ENCODE measurements around the gene SSTR5. TPM values are rescaled to one million over a fixed set of nuclear protein-coding genes. Genes with fewer than 3 reads are reported as not detected.
"Not testable (repeated sequence)": the region's sequence is repeated elsewhere in the genome, so short reads cannot be mapped to it uniquely, and the experiment has no call there.

SSTR5 gene
- total and polyA plus RNA-seq, 2 donors = 0.20 to 0.32 TPM

DNA sequence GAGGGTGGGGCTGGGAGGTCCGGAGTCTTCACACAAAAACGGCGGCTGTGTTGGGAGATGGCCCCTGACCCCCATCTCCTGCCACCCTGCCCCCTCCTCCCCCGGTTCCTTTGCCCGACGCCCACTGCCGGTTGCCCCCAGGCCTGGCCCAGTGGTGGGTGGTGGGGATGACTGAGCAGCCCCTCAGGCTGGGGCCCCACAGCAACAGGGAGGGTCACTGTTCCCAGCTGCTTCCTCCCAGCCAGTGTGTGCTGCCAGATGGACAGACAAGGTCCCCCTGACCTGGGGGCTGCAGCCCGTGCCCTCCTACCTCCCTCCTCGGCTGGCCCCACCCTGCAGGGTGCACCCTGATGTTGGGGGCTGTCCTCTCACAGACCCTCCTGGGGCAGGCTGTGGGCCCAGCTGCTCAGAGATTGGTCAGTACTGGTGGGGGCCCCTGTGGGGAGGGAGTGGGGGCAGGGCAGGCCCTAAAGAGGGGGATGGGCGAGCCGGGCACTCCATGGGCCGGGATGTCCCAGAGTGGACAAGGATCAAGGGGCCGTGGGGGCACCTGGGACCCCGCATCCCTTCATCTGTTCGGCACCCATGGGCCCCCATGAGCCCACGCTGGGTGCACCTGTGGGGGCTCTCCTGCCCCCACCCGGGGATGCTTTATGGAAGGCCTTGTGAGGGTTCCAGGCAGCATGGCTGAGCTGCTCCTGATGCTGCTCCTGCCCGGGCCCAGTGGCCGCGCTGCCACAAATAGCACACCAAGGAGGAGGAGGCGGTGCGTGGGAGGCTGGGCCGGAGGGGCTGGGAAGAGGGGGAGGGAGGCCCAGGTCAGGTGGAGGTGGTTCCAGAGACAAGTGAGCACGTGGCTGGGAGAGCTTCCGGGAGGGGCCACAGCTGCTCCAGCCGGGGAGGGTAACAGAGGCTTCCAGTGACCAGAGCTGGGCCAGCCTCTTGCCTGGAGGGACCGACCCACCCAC, 18.4 kb downstream of the SSTR5 start:
- H3K27ac ChIP-seq (ENCODE audit: low read depth) = no peak overlapping the region
- 34% methylated on average over 27 of the region's 27 CpGs for WGBS
- H3K4me3 ChIP-seq (ENCODE audit: low read depth, low read length) = no peak overlapping the region
- DNase-seq (ENCODE audit: extremely low spot score) = no peak
- no peaks in the 10 kb centered on the region for H3K4me1 ChIP-seq (ENCODE audit: insufficient read depth)
- H3K36me3 ChIP-seq (ENCODE audit: insufficient read depth) = no peaks in the 10 kb centered on the region

- Histone ChIP-seq H3K36me3 (ENCODE audit: insufficient read depth) (no peaks in the 10 kb centered on the region), H3K27ac (ENCODE audit: low read depth) (no peak overlapping the region), H3K4me1 (ENCODE audit: insufficient read depth) (no peaks in the 10 kb centered on the region), H3K4me3 (ENCODE audit: low read depth, low read length) (no peak overlapping the region)
- no peak for DNase-seq (ENCODE audit: extremely low spot score)
- 97% methylated on average over 27 of the region's 27 CpGs for WGBS
Observed at GRCh38 chr16:1091992-1092552, 19.5 kb downstream of the SSTR5 start.

- not testable (repeated sequence) for H3K27ac ChIP-seq (ENCODE audit: low read depth); DNase-seq (ENCODE audit: extremely low spot score); H3K4me1 ChIP-seq (ENCODE audit: insufficient read depth); H3K4me3 ChIP-seq (ENCODE audit: low read depth, low read length); H3K36me3 ChIP-seq (ENCODE audit: insufficient read depth)
- 95% methylated on average over 31 of the region's 40 CpGs for WGBS
Observed at GRCh38 chr16:1092685-1093283, 20.2 kb downstream of the SSTR5 start.

GRCh38 chr16:1093284-1094123, 21.0 kb downstream of the SSTR5 start:
- Histone ChIP-seq H3K36me3 (ENCODE audit: insufficient read depth) (no peaks in the 10 kb centered on the region), H3K4me3 (ENCODE audit: low read depth, low read length) (no peak overlapping the region), H3K4me1 (ENCODE audit: insufficient read depth) (no peaks in the 10 kb centered on the region), H3K27ac (ENCODE audit: low read depth) (no peak overlapping the region)
- 55% methylated on average over 85 of the region's 85 CpGs for WGBS
- no peak for DNase-seq (ENCODE audit: extremely low spot score)

DNA sequence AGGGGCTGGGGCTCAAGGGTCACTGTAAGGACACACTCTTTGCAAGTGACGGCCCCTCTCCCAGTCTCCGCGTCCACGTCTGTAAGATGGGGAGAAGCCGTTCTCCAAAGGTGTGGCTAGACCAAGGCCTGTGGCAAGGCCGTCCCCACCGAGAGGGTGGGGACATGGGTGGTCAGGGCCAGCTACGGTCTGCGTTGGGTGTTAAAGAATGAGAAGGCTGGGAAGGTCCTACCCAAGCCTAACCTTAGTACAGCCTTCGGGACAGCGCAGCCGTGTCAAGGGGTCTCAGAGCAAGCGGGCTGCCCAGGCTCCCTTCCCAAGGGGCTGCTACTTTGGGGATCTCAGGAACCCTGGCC, 21.6 kb downstream of the SSTR5 start:
- no peak for DNase-seq (ENCODE audit: extremely low spot score)
- Histone ChIP-seq H3K27ac (ENCODE audit: low read depth) (no peak overlapping the region), H3K4me3 (ENCODE audit: low read depth, low read length) (no peak overlapping the region), H3K4me1 (ENCODE audit: insufficient read depth) (no peaks in the 10 kb centered on the region), H3K36me3 (ENCODE audit: insufficient read depth) (no peaks in the 10 kb centered on the region)
- 70% methylated on average over 13 of the region's 13 CpGs for WGBS

DNA sequence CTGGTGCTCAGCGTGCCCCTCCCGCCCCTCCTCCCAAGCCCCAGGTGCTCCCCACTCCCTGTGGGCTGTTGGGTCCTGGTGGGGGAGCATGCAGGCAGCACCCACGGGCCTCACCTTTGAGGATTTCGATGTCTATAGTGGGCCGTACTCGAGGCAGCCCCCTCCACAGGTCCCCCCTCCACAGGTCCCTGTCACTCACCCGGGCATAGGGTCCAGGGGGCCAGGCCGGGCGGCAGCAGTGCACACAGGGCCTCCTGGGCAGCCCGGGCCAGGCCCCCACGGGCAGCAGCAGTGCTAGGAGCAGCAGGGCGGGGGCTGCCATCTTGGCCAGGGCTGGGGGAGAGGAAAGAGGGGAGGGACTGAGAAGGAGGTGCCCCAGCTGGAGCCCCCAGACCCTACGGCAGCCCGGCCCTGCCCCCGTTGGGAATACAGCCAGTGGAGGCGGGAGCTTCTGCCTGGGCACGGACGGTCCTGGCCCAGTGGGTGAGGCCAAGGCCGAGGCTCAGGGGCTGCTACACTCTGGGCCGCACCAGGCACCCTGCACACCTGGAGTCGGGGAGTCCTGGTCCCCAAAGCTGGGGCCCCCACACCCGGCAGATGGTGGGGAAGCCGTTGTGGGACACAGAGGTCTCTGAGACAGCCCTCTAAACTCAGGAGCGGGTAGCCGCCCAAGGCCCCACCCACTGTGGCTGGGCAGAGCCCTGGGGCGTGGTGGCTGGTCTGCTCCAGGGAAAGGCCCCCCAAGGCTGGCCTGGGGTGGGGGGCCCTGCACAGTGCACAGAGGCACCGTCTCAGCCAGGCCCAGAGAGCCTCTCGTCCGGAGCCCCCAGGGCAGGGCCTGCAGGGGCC, 22.3 kb downstream of the SSTR5 start:
- Histone ChIP-seq H3K4me1 (ENCODE audit: insufficient read depth) (no peaks in the 10 kb centered on the region), H3K27ac (ENCODE audit: low read depth) (no peak overlapping the region), H3K4me3 (ENCODE audit: low read depth, low read length) (no peak overlapping the region), H3K36me3 (ENCODE audit: insufficient read depth) (no peaks in the 10 kb centered on the region)
- no peak for DNase-seq (ENCODE audit: extremely low spot score)
- WGBS = 61% methylated on average over 29 of the region's 29 CpGs

- Histone ChIP-seq H3K4me1 (ENCODE audit: insufficient read depth) (no peaks in the 10 kb centered on the region), H3K4me3 (ENCODE audit: low read depth, low read length) (no peak overlapping the region), H3K27ac (ENCODE audit: low read depth) (no peak overlapping the region), H3K36me3 (ENCODE audit: insufficient read depth) (no peaks in the 10 kb centered on the region)
- WGBS = 65% methylated on average over 16 of the region's 16 CpGs
- DNase-seq (ENCODE audit: extremely low spot score) = no peak
Observed at GRCh38 chr16:1095450-1096168, 23.1 kb downstream of the SSTR5 start.

- 66% methylated on average over 55 of the region's 55 CpGs for WGBS
Observed at GRCh38 chr16:1096169-1097082, 23.9 kb downstream of the SSTR5 start, which contains the start of gene C1QTNF8. TSS of gene C1QTNF8 (minus strand) at chr16:1096244. CDS start at chr16:1094922, 1,322 bp downstream.

GRCh38 chr16:1097156-1097555, 24.6 kb downstream of the SSTR5 start:
- no peak overlapping the region for H3K4me3 ChIP-seq (ENCODE audit: low read depth, low read length)
- no peak overlapping the region for H3K27ac ChIP-seq (ENCODE audit: low read depth)
- no peaks in the 10 kb centered on the region for H3K36me3 ChIP-seq (ENCODE audit: insufficient read depth)
- DNase-seq (ENCODE audit: extremely low spot score) = no peak
- 84% methylated on average over 18 of the region's 18 CpGs for WGBS
- no peaks in the 10 kb centered on the region for H3K4me1 ChIP-seq (ENCODE audit: insufficient read depth)

More at GRCh38 chr16:1096169-1097082, 23.9 kb downstream of the SSTR5 start, which contains the start of gene C1QTNF8:
- H3K4me3 ChIP-seq (ENCODE audit: low read depth, low read length) = no peak within 1 kb of the TSS
- H3K27ac ChIP-seq (ENCODE audit: low read depth) = no peak within 1 kb of the TSS
- no peaks in the 10 kb centered on the region for H3K4me1 ChIP-seq (ENCODE audit: insufficient read depth)
- no peaks in the 10 kb centered on the region for H3K36me3 ChIP-seq (ENCODE audit: insufficient read depth)
- no peak for DNase-seq (ENCODE audit: extremely low spot score)

DNA sequence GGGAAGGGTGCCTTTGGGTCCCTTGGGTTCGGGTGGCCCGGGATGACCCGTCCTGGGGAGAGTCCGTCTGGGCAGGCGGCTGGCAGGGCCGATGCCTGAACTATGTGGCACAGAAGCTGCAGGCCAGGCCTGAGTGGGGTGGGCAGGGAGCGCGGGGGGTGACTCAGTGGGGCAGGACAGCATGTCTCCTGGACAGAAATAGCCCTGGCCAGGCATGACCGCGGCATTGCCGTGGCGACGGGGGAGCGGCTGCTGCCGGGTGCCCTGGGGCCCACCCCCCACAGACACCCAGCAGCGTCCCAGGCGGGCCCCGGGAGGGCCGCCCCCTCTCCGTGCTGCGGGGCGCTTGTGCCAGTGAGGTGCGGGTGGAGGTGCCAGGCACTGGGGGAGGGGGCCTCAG, 25.3 kb downstream of the SSTR5 start:
- no peak for DNase-seq (ENCODE audit: extremely low spot score)
- H3K4me1 ChIP-seq (ENCODE audit: insufficient read depth) = no peaks in the 10 kb centered on the region
- no peak overlapping the region for H3K4me3 ChIP-seq (ENCODE audit: low read depth, low read length)
- WGBS = 70% methylated on average over 23 of the region's 23 CpGs
- H3K36me3 ChIP-seq (ENCODE audit: insufficient read depth) = no peaks in the 10 kb centered on the region
- no peak overlapping the region for H3K27ac ChIP-seq (ENCODE audit: low read depth)

GRCh38 chr16:1098266-1098991, 25.9 kb downstream of the SSTR5 start:
- Histone ChIP-seq H3K4me1 (ENCODE audit: insufficient read depth) (no peaks in the 10 kb centered on the region), H3K27ac (ENCODE audit: low read depth) (no peak overlapping the region)
- DNase-seq (ENCODE audit: extremely low spot score) = no peak

More at GRCh38 chr16:1098266-1098991, 25.9 kb downstream of the SSTR5 start:
- no peak overlapping the region for H3K4me3 ChIP-seq (ENCODE audit: low read depth, low read length)
- no peaks in the 10 kb centered on the region for H3K36me3 ChIP-seq (ENCODE audit: insufficient read depth)
- WGBS = 52% methylated on average over 34 of the region's 34 CpGs
